Vagina (tissue), 2 donors: ENCODE measurements around the gene RNF141.

ENCODE experiments used
- CTCF ChIP-seq, 3 experiments: fragments of 450-650 bp in 2 of 3; fragments of 200-600 bp in 1 of 3; sonication (generic) in 1 of 3; IDR thresholded peaks; one replicate each; pipeline ENCODE4 v1.5.1; 2017 to 2019; ENCODE audit warnings: antibody characterized with exemption in 3 of 3, mild to moderate bottlenecking in 2 of 3, moderate library complexity in 2 of 3
- POLR2AphosphoS5 ChIP-seq, 2 donors: sonication (generic); formaldehyde crosslinking; IDR thresholded peaks; one replicate each; pipeline ENCODE4 v1.9.0; 2017; ENCODE audit warnings: antibody characterized with exemption in 2 of 2, mild to moderate bottlenecking in 2 of 2, low read depth in 1 of 2; ENCODE audit not compliant: insufficient read depth in 1 of 2

GRCh38 chr11:10537600-10537999 is 3.4 kb downstream of the RNF141 start:
- TF ChIP-seq POLR2AphosphoS5 (IDR thresholded peaks at IDR 0.05; ENCODE audit: insufficient read depth in 1 of 2, low read depth in 1 of 2) (no peak), CTCF (IDR thresholded peaks at IDR 0.05) (no peak)
